SJCRH30 (cell line): ENCODE data around the gene CACNB2. TPM values are rescaled to one million over a fixed set of nuclear protein-coding genes. Genes with fewer than 3 reads are reported as not detected.

ENCODE experiments used
- DNase-seq, 2 experiments: peaks; one replicate each; pipeline ENCODE4 v3.0.0-alpha.2; 2015 to 2020
- H3K27ac ChIP-seq: fragments of 250-450 bp; sonication (Bioruptor Pico); 2 replicates; pipeline ENCODE4 v1.5.1; 2020; ENCODE audit warnings: mild to moderate bottlenecking, moderate library complexity
- H3K27me3 ChIP-seq: fragments of 250-450 bp; sonication (Bioruptor Pico); 2 replicates; pipeline ENCODE4 v1.5.1; 2020; ENCODE audit warnings: mild to moderate bottlenecking, moderate library complexity
- H3K36me3 ChIP-seq: fragments of 250-450 bp; sonication (Bioruptor Pico); 2 replicates; pipeline ENCODE4 v1.5.1; 2020; ENCODE audit warnings: mild to moderate bottlenecking, moderate library complexity
- H3K4me1 ChIP-seq: fragments of 250-450 bp; sonication (Bioruptor Pico); 2 replicates; pipeline ENCODE4 v1.5.1; 2020; ENCODE audit warnings: mild to moderate bottlenecking, moderate library complexity
- H3K4me3 ChIP-seq: fragments of 250-450 bp; sonication (Bioruptor Pico); 2 replicates; pipeline ENCODE4 v1.5.1; 2020; ENCODE audit warnings: mild to moderate bottlenecking, moderate library complexity
- H3K9me3 ChIP-seq: fragments of 250-450 bp; sonication (Bioruptor Pico); replicated peaks from 2 replicates; pipeline ENCODE4 v1.5.1; 2020; ENCODE audit warnings: mild to moderate bottlenecking, moderate library complexity
- total RNA-seq: library from RNA; depleted of rRNA; stranded (reverse); fragments of >200 nt; shearing (Covaris generic); gene quantifications from 2 replicates; pipeline ENCODE4 v1.2.3, GENCODE V29; 2014

CACNB2 gene
- total RNA-seq, 1 experiment from 2014 or later: 0.04 TPM

- Histone ChIP-seq H3K4me3 (no peak overlapping the region), H3K27ac (no peak overlapping the region), H3K27me3 (no peaks in the 10 kb centered on the region), H3K4me1 (no peaks in the 10 kb centered on the region), H3K36me3 (no peaks in the 10 kb centered on the region), H3K9me3 (no peaks in the 10 kb centered on the region)
- DNase-seq: no peak
Measured at GRCh38 chr10:18328941-18329340, 188.7 kb downstream of the CACNB2 start.

GRCh38 chr10:18332048-18332447 is 191.8 kb downstream of the CACNB2 start:
- no peak overlapping the region for H3K4me3 ChIP-seq
- no peaks in the 10 kb centered on the region for H3K27me3 ChIP-seq
- H3K27ac ChIP-seq: no peak overlapping the region
- no peaks in the 10 kb centered on the region for H3K4me1 ChIP-seq
- DNase-seq: no peak
- H3K9me3 ChIP-seq: no peaks in the 10 kb centered on the region
- H3K36me3 ChIP-seq: no peaks in the 10 kb centered on the region

- H3K27ac ChIP-seq: no peak overlapping the region
- H3K4me1 ChIP-seq: no peaks in the 10 kb centered on the region
- H3K27me3 ChIP-seq: no peaks in the 10 kb centered on the region
- no peak for DNase-seq
- H3K9me3 ChIP-seq: no peaks in the 10 kb centered on the region
- no peaks in the 10 kb centered on the region for H3K36me3 ChIP-seq
- no peak overlapping the region for H3K4me3 ChIP-seq
Measured at GRCh38 chr10:18332484-18332883, 192.3 kb downstream of the CACNB2 start.

GRCh38 chr10:18333621-18334020 is 193.4 kb downstream of the CACNB2 start:
- no peaks in the 10 kb centered on the region for H3K9me3 ChIP-seq
- no peak for DNase-seq
- H3K36me3 ChIP-seq: no peaks in the 10 kb centered on the region
- H3K4me3 ChIP-seq: no peak overlapping the region
- H3K4me1 ChIP-seq: no peaks in the 10 kb centered on the region
- no peaks in the 10 kb centered on the region for H3K27me3 ChIP-seq
- H3K27ac ChIP-seq: no peak overlapping the region

DNA sequence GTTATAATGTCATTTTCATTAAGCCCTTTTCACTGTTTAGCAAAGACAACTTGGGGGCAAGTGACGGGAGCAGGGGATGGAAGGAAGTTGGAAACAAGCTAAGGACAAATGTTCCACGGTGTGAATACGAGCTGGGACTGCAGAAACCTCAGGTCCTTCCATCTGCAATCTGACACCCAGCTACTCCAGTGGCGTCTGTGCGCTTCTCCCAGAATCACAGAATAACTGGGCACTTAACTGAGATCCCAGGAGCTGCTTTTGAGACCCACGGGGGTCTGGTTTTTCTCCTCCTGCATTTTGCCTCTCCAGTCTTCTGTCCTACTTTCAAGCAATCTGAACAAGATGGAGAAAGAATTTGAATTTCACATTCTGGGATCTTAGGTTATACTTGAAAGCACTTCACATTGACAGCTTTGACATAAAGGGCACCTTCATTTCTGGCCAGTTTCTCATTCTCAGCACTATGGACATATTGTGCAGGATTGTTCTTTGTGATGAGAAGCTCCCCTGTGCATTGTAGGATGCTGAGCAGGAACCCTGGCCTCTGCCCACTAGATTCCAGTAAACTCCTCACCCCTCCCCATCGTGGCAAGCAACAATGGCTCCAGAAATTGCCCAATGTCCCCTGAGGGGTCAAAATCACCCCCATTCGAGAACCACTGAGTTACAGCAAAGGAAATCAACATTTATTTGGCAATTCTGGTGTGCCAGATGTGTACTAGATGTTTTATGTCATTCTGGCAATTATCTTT is 194.1 kb downstream of the CACNB2 start:
- DNase-seq: peak in 1 of 2 experiments; percentile 8
- Histone ChIP-seq H3K27me3 (no peaks in the 10 kb centered on the region), H3K36me3 (no peaks in the 10 kb centered on the region), H3K9me3 (no peaks in the 10 kb centered on the region), H3K4me3 (no peak overlapping the region), H3K4me1 (no peaks in the 10 kb centered on the region), H3K27ac (no peak overlapping the region)

DNA sequence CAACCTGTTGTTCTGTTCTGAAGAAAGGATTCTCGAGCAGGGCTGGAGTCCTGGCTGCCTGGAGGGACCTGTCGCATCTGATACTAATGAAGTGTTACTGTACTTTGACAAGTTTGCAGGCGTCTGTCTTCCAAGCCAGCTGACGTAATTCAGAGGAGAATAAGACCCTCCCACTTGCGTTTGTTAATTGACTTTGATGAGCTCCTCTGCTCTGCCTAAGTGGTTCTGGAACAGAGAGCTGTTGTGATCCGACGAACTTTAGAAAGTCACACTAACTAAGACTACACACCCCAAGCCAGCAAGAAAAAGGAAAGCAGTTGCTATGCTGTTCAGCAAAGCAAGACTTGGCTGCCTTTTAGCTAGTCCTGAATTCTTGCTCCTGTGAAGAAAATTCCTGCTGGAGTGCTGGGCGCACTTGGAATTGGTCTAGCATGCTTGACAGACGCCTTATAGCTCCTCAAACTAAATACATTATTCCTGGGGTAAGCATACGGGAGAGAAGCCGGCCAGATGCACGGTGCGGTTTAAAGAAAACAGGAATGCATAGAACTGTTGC is 200.3 kb downstream of the CACNB2 start:
- Histone ChIP-seq H3K27ac (no peak overlapping the region), H3K4me3 (no peak overlapping the region), H3K36me3 (no peaks in the 10 kb centered on the region), H3K4me1 (no peaks in the 10 kb centered on the region), H3K27me3 (no peaks in the 10 kb centered on the region), H3K9me3 (no peaks in the 10 kb centered on the region)
- DNase-seq: no peak

DNA sequence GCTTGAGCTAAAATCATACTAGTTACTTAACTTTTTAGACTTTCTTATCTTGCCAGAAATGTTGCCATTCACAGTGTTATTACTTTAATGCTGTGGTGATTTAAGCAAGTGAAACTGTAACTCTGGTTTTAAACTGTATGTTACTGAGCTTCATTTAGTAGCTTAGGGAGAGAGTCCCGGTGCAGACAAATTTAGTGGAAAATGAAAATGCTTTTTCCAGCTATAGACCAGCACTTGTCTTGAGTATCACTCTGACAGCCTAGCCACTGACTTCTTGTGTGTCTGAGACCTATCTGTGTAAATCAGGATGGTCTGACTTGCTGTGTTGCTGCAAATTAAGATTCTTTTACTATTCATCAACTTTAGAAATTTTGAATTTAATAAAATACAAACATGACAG is 200.8 kb downstream of the CACNB2 start:
- H3K4me3 ChIP-seq: no peak overlapping the region
- no peaks in the 10 kb centered on the region for H3K4me1 ChIP-seq
- no peaks in the 10 kb centered on the region for H3K9me3 ChIP-seq
- H3K27ac ChIP-seq: no peak overlapping the region
- H3K36me3 ChIP-seq: no peaks in the 10 kb centered on the region
- DNase-seq: no peak
- no peaks in the 10 kb centered on the region for H3K27me3 ChIP-seq

- H3K36me3 ChIP-seq: no peaks in the 10 kb centered on the region
- no peak for DNase-seq
- H3K4me3 ChIP-seq: no peak overlapping the region
- no peak overlapping the region for H3K27ac ChIP-seq
- no peaks in the 10 kb centered on the region for H3K9me3 ChIP-seq
- no peaks in the 10 kb centered on the region for H3K4me1 ChIP-seq
- no peaks in the 10 kb centered on the region for H3K27me3 ChIP-seq
Measured at GRCh38 chr10:18343573-18343972, 203.3 kb downstream of the CACNB2 start.

GRCh38 chr10:18345308-18345707 is 205.1 kb downstream of the CACNB2 start:
- Histone ChIP-seq H3K27ac (no peak overlapping the region), H3K27me3 (no peaks in the 10 kb centered on the region), H3K4me1 (no peaks in the 10 kb centered on the region), H3K36me3 (no peaks in the 10 kb centered on the region), H3K9me3 (no peaks in the 10 kb centered on the region), H3K4me3 (no peak overlapping the region)
- no peak for DNase-seq

DNA sequence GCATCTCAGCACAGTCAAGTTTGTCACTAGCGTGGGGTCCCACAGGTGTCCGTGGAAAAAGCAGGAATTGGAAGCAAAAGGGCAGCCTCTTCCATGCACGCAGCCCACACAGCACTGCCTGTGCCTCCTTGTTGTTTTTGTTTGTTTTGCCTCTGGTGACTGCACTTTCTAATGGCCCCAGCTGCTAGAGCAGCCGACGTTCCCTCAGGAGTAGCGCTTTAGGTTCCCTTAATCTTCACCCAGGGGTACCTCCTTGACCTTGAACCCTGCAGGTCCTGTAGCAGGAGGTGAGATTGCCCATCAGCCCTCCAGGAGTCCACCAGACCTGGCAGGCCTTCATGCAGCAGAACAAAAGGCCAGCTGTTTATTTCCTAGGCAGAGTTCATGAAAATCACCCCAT is 210.1 kb downstream of the CACNB2 start:
- H3K4me3 ChIP-seq: no peak overlapping the region
- no peaks in the 10 kb centered on the region for H3K36me3 ChIP-seq
- no peaks in the 10 kb centered on the region for H3K27me3 ChIP-seq
- no peaks in the 10 kb centered on the region for H3K9me3 ChIP-seq
- H3K27ac ChIP-seq: no peak overlapping the region
- H3K4me1 ChIP-seq: no peaks in the 10 kb centered on the region
- no peak for DNase-seq

- H3K27me3 ChIP-seq: no peaks in the 10 kb centered on the region
- no peaks in the 10 kb centered on the region for H3K36me3 ChIP-seq
- no peak for DNase-seq
- no peaks in the 10 kb centered on the region for H3K9me3 ChIP-seq
- H3K4me3 ChIP-seq: no peak overlapping the region
- no peaks in the 10 kb centered on the region for H3K4me1 ChIP-seq
- no peak overlapping the region for H3K27ac ChIP-seq
Measured at GRCh38 chr10:18351421-18351820, 211.2 kb downstream of the CACNB2 start.

GRCh38 chr10:18352175-18352574 is 212.0 kb downstream of the CACNB2 start:
- Histone ChIP-seq H3K27ac (no peak overlapping the region), H3K9me3 (no peaks in the 10 kb centered on the region), H3K4me1 (no peaks in the 10 kb centered on the region), H3K36me3 (no peaks in the 10 kb centered on the region), H3K4me3 (no peak overlapping the region), H3K27me3 (no peaks in the 10 kb centered on the region)
- DNase-seq: no peak

DNA sequence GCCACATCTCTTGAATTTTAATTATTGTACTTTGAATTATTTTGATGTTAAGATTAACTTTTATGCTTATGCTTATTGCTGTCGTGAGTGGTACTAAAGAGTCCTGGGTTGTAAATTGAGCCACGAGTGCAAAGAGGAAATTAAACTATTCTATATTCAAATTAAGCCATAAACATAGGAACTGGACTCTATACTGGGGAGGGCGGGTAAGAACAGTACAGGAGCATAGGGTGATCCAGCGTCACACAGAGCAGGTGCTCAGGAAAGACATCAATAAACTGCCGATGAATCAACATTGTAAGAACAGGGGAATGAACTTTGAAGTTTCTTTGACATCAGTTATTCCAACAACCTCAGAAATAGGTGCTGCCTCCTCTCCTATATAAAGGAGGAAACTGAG is 219.6 kb downstream of the CACNB2 start:
- Histone ChIP-seq H3K36me3 (no peaks in the 10 kb centered on the region), H3K9me3 (no peaks in the 10 kb centered on the region), H3K4me1 (no peaks in the 10 kb centered on the region), H3K27me3 (no peaks in the 10 kb centered on the region), H3K27ac (no peak overlapping the region), H3K4me3 (no peak overlapping the region)
- no peak for DNase-seq

GRCh38 chr10:18362892-18363291 is 222.7 kb downstream of the CACNB2 start:
- no peak overlapping the region for H3K4me3 ChIP-seq
- no peaks in the 10 kb centered on the region for H3K36me3 ChIP-seq
- H3K27ac ChIP-seq: no peak overlapping the region
- H3K9me3 ChIP-seq: no peaks in the 10 kb centered on the region
- H3K4me1 ChIP-seq: no peaks in the 10 kb centered on the region
- no peak for DNase-seq
- H3K27me3 ChIP-seq: no peaks in the 10 kb centered on the region

- H3K36me3 ChIP-seq: no peaks in the 10 kb centered on the region
- no peak overlapping the region for H3K27ac ChIP-seq
- no peaks in the 10 kb centered on the region for H3K4me1 ChIP-seq
- no peak for DNase-seq
- H3K27me3 ChIP-seq: no peaks in the 10 kb centered on the region
- H3K4me3 ChIP-seq: no peak overlapping the region
- no peaks in the 10 kb centered on the region for H3K9me3 ChIP-seq
Measured at GRCh38 chr10:18364987-18365775, 225.0 kb downstream of the CACNB2 start.
